Neural cell (in vitro differentiated cells): ENCODE results near the gene SLC25A24.
"Not testable (repeated sequence)": the region's sequence is repeated elsewhere in the genome, so short reads cannot be mapped to it uniquely, and the experiment has no call there.

Experiments
- CTCF ChIP-seq: fragments of 450-650 bp; IDR thresholded peaks from 2 replicates; pipeline ENCODE4 v1.5.1; 2014; ENCODE audit warnings: antibody characterized with exemption, mild to moderate bottlenecking, moderate library complexity; ENCODE audit not compliant: poor library complexity, severe bottlenecking
- EP300 ChIP-seq: fragments of 450-650 bp; conservative IDR thresholded peaks from 2 replicates; pipeline ENCODE4 v1.6.1; 2014; ENCODE audit warnings: antibody characterized with exemption, mild to moderate bottlenecking, moderate library complexity; ENCODE audit not compliant: poor library complexity, severe bottlenecking
- EZH2 ChIP-seq: fragments of 200-600, 300-800 bp; shearing (Covaris generic), sonication (generic); IDR thresholded peaks from 2 replicates; pipeline ENCODE4 v1.6.1; 2014; ENCODE audit warnings: antibody characterized with exemption, low read length, borderline replicate concordance, mild to moderate bottlenecking; ENCODE audit not compliant: insufficient read depth, poor library complexity, severe bottlenecking
- POLR2AphosphoS5 ChIP-seq: IDR thresholded peaks from 2 replicates; pipeline ENCODE4 v1.6.1; 2012
- REST ChIP-seq: IDR thresholded peaks from 2 replicates; pipeline ENCODE4 v1.6.1; 2012; ENCODE audit warnings: borderline replicate concordance
- TAF1 ChIP-seq: IDR thresholded peaks from 2 replicates; pipeline ENCODE4 v1.6.1; 2012; ENCODE audit warnings: low read depth

GRCh38 chr1:108227772-108228171 lies 27.6 kb upstream of the SLC25A24 start:
- TF ChIP-seq POLR2AphosphoS5, CTCF, EZH2, TAF1, EP300, REST: not testable (repeated sequence)
